Esophagus (tissue), 2 donors: Measurements from ENCODE around the gene TRIM63. TPM values are rescaled to one million over a fixed set of nuclear protein-coding genes. Genes with fewer than 3 reads are reported as not detected.
"Not testable (repeated sequence)": the region's sequence is repeated elsewhere in the genome, so short reads cannot be mapped to it uniquely, and the experiment has no call there.

Experiments
- H3K27ac ChIP-seq, 2 donors: one replicate each; pipeline ENCODE4 v1.5.1; 2013; ENCODE audit warnings: low read depth in 2 of 2, mild to moderate bottlenecking in 2 of 2, inconsistent platforms in 1 of 2, low read length in 1 of 2, moderate library complexity in 1 of 2
- H3K27me3 ChIP-seq, 2 donors: one replicate each; pipeline ENCODE4 v1.6.1; 2013; ENCODE audit warnings: low read length in 2 of 2, control low read depth in 1 of 2, mild to moderate bottlenecking in 1 of 2; ENCODE audit not compliant: insufficient read depth in 2 of 2, control insufficient read depth in 1 of 2
- H3K36me3 ChIP-seq, 2 donors: one replicate each; pipeline ENCODE4 v1.6.1; 2013; ENCODE audit warnings: low read length in 1 of 2; ENCODE audit not compliant: control insufficient read depth in 2 of 2, insufficient read depth in 2 of 2
- H3K4me1 ChIP-seq, 2 donors: one replicate each; pipeline ENCODE4 v1.6.1; 2013; ENCODE audit warnings: low read length in 1 of 2; ENCODE audit not compliant: control insufficient read depth in 2 of 2, insufficient read depth in 2 of 2
- H3K4me3 ChIP-seq, 2 donors: one replicate each; pipeline ENCODE4 v1.5.1; 2013; ENCODE audit warnings: low read length in 2 of 2, mild to moderate bottlenecking in 2 of 2, low read depth in 1 of 2, moderate library complexity in 1 of 2
- H3K9me3 ChIP-seq, 2 donors: one replicate each; pipeline ENCODE4 v1.6.1; 2013; ENCODE audit warnings: mild to moderate bottlenecking in 2 of 2, low read depth in 1 of 2, low read length in 1 of 2, moderate library complexity in 1 of 2; ENCODE audit not compliant: control insufficient read depth in 2 of 2, insufficient read depth in 1 of 2
- WGBS, 2 donors: extraction: QIAGEN DNeasy Blood & Tissue Kit; methylation state at CpG; one replicate each; pipeline ENCODE4 v1.1.7; 2013; 5-methylcytosine and 5-hydroxymethylcytosine counted together
- polyA plus RNA-seq, 2 donors: library from polyadenylated mRNA; stranded (reverse); fragments of 200-250 nt; gene quantifications; one replicate each; pipeline ENCODE4 v1.2.3, GENCODE V29; 2013
- donor health status: healthy with polysubstance abuse.
- donor health status: Bipolar disorder and iron deficiency.

The TRIM63 gene
- polyA plus RNA-seq: under 1 TPM; 0.10 to 0.19 TPM

GRCh38 chr1:26067432-26067911, at the start of gene TRIM63:
Gene TRIM63 (minus strand): TSS chr1:26067630. CDS start chr1:26067494, 136 bp downstream.
- Histone ChIP-seq H3K9me3 (no peaks in the 10 kb centered on the region), H3K4me3 (no peak within 1 kb of the TSS), H3K27me3 (peaks cover 0 to 3% of the 10 kb centered on the region in 2 donors), H3K4me1 (no peaks in the 10 kb centered on the region), H3K36me3 (no peaks in the 10 kb centered on the region), H3K27ac (no peak within 1 kb of the TSS)
- 67 to 68% methylated on average over 9 of the region's 9 CpGs for WGBS, 2 donors

DNA sequence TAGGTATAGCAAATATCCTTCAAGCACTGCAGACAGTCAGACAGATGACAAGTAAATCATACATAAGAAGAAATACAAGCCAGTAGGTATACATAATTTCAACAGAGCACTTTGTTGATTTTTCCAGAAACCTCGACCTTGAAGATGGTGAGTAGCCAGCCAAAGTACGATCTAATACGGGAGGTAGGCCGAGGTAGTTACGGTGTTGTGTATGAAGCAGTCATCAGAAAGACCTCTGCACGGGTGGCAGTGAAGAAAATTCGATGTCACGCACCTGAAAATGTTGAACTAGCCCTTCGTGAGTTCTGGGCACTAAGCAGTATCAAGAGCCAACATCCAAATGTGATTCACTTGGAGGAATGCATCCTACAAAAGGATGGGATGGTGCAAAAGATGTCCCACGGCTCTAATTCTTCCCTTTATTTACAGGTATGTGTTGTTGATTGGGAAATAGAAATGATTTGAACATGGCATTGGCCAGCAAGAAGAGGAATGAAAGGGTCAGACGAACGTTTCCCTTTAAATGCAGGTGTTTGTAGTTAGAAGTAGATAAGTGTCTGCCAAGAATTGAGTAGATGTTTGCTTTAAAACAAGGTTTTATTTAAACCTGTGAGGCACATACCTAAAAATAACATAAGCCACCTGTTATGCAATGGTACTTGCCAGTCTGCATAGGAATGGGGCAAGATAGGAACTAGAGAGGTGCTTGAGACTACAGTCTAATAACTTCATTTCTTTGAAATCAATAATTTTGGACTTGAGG, 46.9 kb upstream of the TRIM63 start:
- no peaks in the 10 kb centered on the region for H3K27me3 ChIP-seq
- H3K36me3 ChIP-seq: peaks cover 2 to 3% of the 10 kb centered on the region in 2 donors
- no peak overlapping the region for H3K4me3 ChIP-seq
- WGBS, 2 donors: 73 to 83% methylated on average over 12 of the region's 12 CpGs
- no peaks in the 10 kb centered on the region for H3K9me3 ChIP-seq
- H3K4me1 ChIP-seq: no peaks in the 10 kb centered on the region
- H3K27ac ChIP-seq: no peak overlapping the region

- Histone ChIP-seq H3K9me3 (no peaks in the 10 kb centered on the region), H3K27me3 (no peaks in the 10 kb centered on the region), H3K4me1 (no peaks in the 10 kb centered on the region), H3K27ac (peak overlapping the region; percentile 94 to 99), H3K36me3 (peaks cover 2 to 3% of the 10 kb centered on the region in 2 donors), H3K4me3 (peak overlapping the region; percentile 89 to 99)
- 0 to 1% methylated on average over 9 of the region's 9 CpGs for WGBS, 2 donors
Observed at GRCh38 chr1:26112407-26112775, 45.0 kb upstream of the TRIM63 start.

- H3K27me3 ChIP-seq: no peaks in the 10 kb centered on the region
- WGBS, 2 donors: 0 to 1% methylated on average over 75 to 96 of the region's 96 CpGs
- no peaks in the 10 kb centered on the region for H3K4me1 ChIP-seq
- peak within 1 kb of the TSS; percentile 89 to 99 for H3K4me3 ChIP-seq
- peaks cover 2 to 3% of the 10 kb centered on the region in 2 donors for H3K36me3 ChIP-seq
- H3K9me3 ChIP-seq: no peaks in the 10 kb centered on the region
- H3K27ac ChIP-seq: peak within 1 kb of the TSS; percentile 95 to 99
Observed at GRCh38 chr1:26111530-26112406, 44.3 kb upstream of the TRIM63 start, which contains the start of gene PDIK1L. Gene PDIK1L (plus strand): TSS chr1:26111824. CDS start chr1:26114309, 2,485 bp downstream.

- Histone ChIP-seq H3K27ac (peak overlapping the region; percentile 92 to 95), H3K4me3 (peak overlapping the region; percentile 87 to 89), H3K9me3 (no peaks in the 10 kb centered on the region), H3K36me3 (peaks cover 2 to 3% of the 10 kb centered on the region in 2 donors), H3K4me1 (no peaks in the 10 kb centered on the region), H3K27me3 (no peaks in the 10 kb centered on the region)
- 0 to 1% methylated on average over 71 to 85 of the region's 85 CpGs for WGBS, 2 donors
Observed at GRCh38 chr1:26110731-26111529, 43.5 kb upstream of the TRIM63 start.

DNA sequence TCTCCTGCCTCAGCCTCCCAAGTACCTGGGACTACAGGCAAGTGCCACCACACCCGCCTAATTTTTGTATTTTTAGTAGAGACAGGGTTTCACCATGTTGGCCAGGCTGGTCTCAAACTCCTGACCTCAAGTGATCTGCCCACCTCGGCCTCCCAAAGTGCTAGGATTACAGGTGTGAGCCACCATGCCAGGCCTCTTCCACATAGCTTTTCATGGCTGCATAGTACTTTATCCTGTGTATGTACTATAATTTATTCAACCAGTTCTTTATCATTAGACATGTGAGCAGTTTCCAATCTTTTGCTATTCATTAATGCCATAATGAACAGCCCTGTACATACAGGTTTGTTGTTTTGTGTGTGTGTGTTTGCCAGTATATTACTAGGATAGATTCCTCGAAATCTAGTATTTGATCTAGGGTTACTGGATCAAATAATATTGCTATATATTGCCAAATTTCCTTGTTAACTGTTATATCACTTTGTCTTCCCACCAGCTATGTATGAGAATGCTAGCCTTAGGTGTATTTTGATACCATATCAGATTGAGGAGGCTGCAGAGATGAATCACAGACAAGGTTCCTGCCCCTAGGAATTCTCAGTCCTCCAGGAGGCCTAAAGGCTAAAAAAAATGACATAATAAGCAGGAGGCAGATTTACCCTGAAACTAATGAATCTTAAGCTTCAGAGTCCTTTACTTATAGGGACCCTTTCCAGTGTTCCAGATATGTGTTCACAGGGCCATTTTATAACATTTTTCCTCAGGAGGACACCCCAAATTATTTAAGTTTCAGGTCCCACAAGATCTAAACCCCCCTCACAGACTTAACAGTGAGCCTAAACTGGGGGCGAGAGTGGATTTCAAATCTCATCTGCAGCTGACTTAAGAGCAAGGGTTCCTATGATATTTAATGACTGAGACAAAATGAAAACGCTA, 42.1 kb upstream of the TRIM63 start:
- H3K27me3 ChIP-seq: no peaks in the 10 kb centered on the region
- WGBS, 2 donors: 83 to 89% methylated on average over 5 of the region's 5 CpGs
- no peaks in the 10 kb centered on the region for H3K4me1 ChIP-seq
- H3K9me3 ChIP-seq: no peaks in the 10 kb centered on the region
- no peak overlapping the region for H3K27ac ChIP-seq
- peaks cover 2 to 3% of the 10 kb centered on the region in 2 donors for H3K36me3 ChIP-seq
- no peak overlapping the region for H3K4me3 ChIP-seq

DNA sequence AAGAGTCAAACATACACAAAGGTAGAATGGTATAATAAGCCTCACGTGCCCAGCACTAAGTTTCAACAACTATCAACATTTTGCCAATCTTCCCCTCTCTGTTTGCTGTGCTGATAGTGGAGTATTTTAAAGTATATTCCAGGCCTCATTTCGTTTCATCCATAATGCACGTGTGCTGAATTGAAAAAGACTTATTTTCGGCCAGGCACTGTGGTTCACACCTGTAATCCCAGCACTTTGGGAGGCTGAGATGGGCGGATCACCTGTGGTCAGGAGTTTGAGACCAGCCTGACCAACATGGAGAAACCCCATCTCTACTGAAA, 37.8 kb upstream of the TRIM63 start:
- not testable (repeated sequence) for H3K27ac ChIP-seq, H3K36me3 ChIP-seq, H3K4me3 ChIP-seq, H3K4me1 ChIP-seq, H3K9me3 ChIP-seq, H3K27me3 ChIP-seq
- WGBS, 2 donors: 43 to 44% methylated on average over 5 of the region's 5 CpGs

DNA sequence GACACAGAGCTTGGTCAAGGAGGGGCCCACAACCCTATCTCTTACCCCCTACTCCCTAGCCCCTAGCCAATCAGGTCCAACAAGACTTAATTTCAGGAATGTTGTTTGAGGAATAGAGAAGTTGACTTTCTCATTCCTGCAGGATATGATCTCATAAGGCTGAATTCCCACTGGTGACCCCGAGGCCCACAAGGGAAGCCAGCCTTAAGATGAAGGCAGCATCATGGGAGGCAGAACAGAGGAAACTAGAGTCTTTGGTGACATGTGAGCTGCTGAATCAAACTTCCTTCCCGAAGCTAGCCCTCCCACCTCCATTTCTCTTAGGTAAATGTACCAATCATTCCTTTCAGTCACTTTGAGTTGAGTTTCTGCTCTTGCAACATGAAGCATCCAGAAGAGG, 35.1 kb upstream of the TRIM63 start:
- Histone ChIP-seq H3K9me3 (no peaks in the 10 kb centered on the region), H3K4me1 (no peaks in the 10 kb centered on the region), H3K36me3 (no peaks in the 10 kb centered on the region), H3K4me3 (no peak overlapping the region), H3K27ac (no peak overlapping the region), H3K27me3 (no peaks in the 10 kb centered on the region)
- WGBS, 2 donors: 56 to 73% methylated on average over 2 of the region's 2 CpGs
